ENCODE measurements around the gene SCN11A. TPM values are rescaled to one million over a fixed set of nuclear protein-coding genes. Genes with fewer than 3 reads are reported as not detected.

SCN11A gene
- total RNA-seq, 2 donors from 2014 or later, result 0.05 to 0.61 TPM

- Histone ChIP-seq H3K36me3 (peaks cover 17% of the 10 kb centered on the region), H3K4me1 (no peaks in the 10 kb centered on the region), H3K9me3 (no peaks in the 10 kb centered on the region), H3K27ac (no peak overlapping the region), H3K9ac (ENCODE audit: low read depth in 2 of 2, low read length in 2 of 2) (no peak overlapping the region), H3K27me3 (no peaks in the 10 kb centered on the region), H3K4me3 (no peak overlapping the region)
- TF ChIP-seq, protein P1, sequence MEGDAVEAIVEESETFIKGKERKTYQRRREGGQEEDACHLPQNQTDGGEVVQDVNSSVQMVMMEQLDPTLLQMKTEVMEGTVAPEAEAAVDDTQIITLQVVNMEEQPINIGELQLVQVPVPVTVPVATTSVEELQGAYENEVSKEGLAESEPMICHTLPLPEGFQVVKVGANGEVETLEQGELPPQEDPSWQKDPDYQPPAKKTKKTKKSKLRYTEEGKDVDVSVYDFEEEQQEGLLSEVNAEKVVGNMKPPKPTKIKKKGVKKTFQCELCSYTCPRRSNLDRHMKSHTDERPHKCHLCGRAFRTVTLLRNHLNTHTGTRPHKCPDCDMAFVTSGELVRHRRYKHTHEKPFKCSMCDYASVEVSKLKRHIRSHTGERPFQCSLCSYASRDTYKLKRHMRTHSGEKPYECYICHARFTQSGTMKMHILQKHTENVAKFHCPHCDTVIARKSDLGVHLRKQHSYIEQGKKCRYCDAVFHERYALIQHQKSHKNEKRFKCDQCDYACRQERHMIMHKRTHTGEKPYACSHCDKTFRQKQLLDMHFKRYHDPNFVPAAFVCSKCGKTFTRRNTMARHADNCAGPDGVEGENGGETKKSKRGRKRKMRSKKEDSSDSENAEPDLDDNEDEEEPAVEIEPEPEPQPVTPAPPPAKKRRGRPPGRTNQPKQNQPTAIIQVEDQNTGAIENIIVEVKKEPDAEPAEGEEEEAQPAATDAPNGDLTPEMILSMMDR (IDR thresholded peaks at IDR 0.05), result no peak
- DNase-seq, result no peak
- intact Hi-C loops (cut with DNase I), result no loop called here
Observed at GRCh38 chr3:39099242-39099641, 47.5 kb upstream of the SCN11A start.

DNA sequence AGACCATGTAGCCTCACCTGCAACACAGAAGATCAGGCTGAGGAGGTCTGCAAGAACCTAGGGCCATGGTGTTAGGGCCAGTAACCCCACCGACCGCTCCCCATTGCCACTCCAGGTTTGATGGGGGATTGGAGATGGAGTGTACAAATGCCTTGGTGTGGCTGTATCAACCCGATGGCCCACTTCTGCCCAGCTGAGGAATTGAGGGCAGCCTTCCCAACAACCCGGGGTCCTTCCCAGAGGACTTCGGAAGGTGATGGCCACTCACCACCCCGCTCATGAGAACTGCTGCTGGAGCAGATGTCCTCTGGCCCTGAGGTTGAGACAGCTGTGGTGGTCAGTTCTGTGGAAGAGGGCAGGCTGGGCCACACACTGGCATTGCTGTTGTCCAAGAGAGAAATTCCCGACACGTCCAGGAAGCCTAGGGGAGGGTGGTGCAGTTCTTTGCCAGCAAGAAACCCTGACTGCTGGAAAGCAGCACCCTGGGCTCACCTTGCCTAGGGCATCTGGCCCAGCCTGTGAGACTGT is 46.8 kb upstream of the SCN11A start:
- H3K36me3 ChIP-seq, result peaks cover 17% of the 10 kb centered on the region
- no peak overlapping the region for H3K4me3 ChIP-seq
- H3K4me1 ChIP-seq, result no peaks in the 10 kb centered on the region
- DNase-seq, result no peak
- TF ChIP-seq, protein P1 (IDR thresholded peaks at IDR 0.05), result no peak
- intact Hi-C loops (cut with DNase I), result no loop called here
- no peak overlapping the region for H3K27ac ChIP-seq
- H3K9ac ChIP-seq (ENCODE audit: low read depth in 2 of 2, low read length in 2 of 2), result no peak overlapping the region
- no peaks in the 10 kb centered on the region for H3K9me3 ChIP-seq
- no peaks in the 10 kb centered on the region for H3K27me3 ChIP-seq

DNA sequence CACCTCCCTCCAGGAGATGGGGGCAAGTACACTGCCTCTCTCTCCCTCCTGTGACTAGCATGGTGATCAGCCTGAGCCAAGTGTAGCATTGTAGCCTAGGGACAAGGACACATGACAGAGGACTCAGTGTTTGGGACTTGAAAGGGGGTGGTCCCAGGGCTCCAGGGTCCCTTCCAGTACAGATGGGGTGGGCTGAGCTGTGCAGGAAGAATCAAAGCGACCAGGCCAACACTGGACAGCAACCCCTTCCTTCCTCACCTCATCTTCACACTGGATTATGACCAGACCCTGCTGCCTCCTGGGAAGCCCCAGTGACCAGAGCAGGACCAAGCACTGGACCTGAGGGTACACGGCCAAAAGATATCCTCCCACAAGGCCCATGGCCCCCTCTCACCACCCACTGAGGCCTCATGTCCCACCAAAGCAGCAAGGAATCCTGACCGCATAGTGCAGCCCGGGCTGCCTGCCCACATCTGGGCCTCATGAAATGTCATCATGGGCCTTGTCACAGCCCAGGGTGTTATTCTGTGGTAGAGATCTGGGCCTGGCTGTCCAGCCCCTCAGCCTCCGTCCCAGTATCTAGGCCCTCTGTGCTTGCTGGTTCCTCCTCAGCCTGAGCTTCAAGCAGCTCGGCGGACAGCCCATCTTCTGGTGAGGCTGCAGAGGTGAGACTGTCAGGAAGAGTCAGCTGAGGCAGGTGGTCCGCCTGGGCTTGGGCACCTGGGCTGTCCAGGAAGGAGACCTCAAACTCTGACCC is 46.1 kb upstream of the SCN11A start:
- Histone ChIP-seq H3K27ac (no peak overlapping the region), H3K27me3 (no peaks in the 10 kb centered on the region), H3K4me1 (no peaks in the 10 kb centered on the region), H3K9me3 (no peaks in the 10 kb centered on the region), H3K9ac (ENCODE audit: low read depth in 2 of 2, low read length in 2 of 2) (no peak overlapping the region), H3K4me3 (no peak overlapping the region), H3K36me3 (peaks cover 17% of the 10 kb centered on the region)
- TF ChIP-seq, protein P1 (IDR thresholded peaks at IDR 0.05), result no peak
- intact Hi-C loops (cut with DNase I), result no loop called here
- no peak for DNase-seq

DNA sequence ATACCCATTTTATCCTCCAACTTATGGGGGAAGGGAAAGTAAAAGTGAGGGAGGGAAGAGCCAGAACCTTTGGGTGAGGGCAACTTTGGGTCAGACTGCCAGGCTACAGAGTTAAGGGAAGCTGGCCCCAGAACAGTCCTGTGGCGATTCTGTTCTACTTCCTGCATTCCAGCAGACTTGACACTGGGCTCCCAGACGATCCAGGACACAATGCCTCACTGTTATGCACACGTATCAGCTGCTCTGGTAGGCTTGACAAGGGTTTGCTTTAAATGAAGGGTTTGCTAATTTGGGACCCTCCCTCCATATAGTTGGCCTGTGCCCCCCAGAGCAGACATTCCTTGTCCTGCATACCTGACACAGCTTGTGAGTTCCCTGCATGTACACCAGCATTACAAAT is 45.0 kb upstream of the SCN11A start:
- DNase-seq, result no peak
- peaks cover 17% of the 10 kb centered on the region for H3K36me3 ChIP-seq
- no peaks in the 10 kb centered on the region for H3K9me3 ChIP-seq
- H3K4me3 ChIP-seq, result no peak overlapping the region
- no peak overlapping the region for H3K27ac ChIP-seq
- no peak overlapping the region for H3K9ac ChIP-seq (ENCODE audit: low read depth in 2 of 2, low read length in 2 of 2)
- H3K4me1 ChIP-seq, result no peaks in the 10 kb centered on the region
- no peaks in the 10 kb centered on the region for H3K27me3 ChIP-seq
- TF ChIP-seq, protein P1 (IDR thresholded peaks at IDR 0.05), result no peak
- intact Hi-C loops (cut with DNase I), result no loop called here

- Histone ChIP-seq H3K9ac (ENCODE audit: low read depth in 2 of 2, low read length in 2 of 2) (no peak overlapping the region), H3K27me3 (no peaks in the 10 kb centered on the region), H3K27ac (no peak overlapping the region), H3K9me3 (no peaks in the 10 kb centered on the region), H3K36me3 (peaks cover 17% of the 10 kb centered on the region), H3K4me1 (no peaks in the 10 kb centered on the region), H3K4me3 (no peak overlapping the region)
- DNase-seq, result no peak
- TF ChIP-seq, protein P1 (IDR thresholded peaks at IDR 0.05), result no peak
- intact Hi-C loops (cut with DNase I), result no loop called here
Observed at GRCh38 chr3:39095778-39096177, 44.0 kb upstream of the SCN11A start.

Measured in colonic mucosa (tissue), 4 donors.